ENCODE measurements around the gene ALDOB. TPM values are rescaled to one million over a fixed set of nuclear protein-coding genes. Genes with fewer than 3 reads are reported as not detected.

The ALDOB gene
- not detected in 2 replicates for total RNA-seq (2014; rRNA removed; shearing (Covaris generic))
- polyA plus RNA-seq (2016; fragmentation: Nextera tagmentation; extraction: Ambion mirVana) = not detected in 2 replicates
- long read RNA-seq = 0 reads

GRCh38 chr9:101435601-101436079 is at the start of gene ALDOB:
Gene ALDOB, minus strand, starts transcription at chr9:101435774. Its CDS starts 4,887 bp downstream, at chr9:101430887.
- no peak for DNase-seq (ENCODE audit: low spot score)
- H3F3A ChIP-seq (replicated peaks; ENCODE audit: low read depth) = no peaks in the 10 kb centered on the region
- H3K36me3 ChIP-seq (ENCODE audit: insufficient read depth) = no peaks in the 10 kb centered on the region
- no peak for TF ChIP-seq CREB1 (CRISPR knock-in tag; IDR thresholded peaks at IDR 0.05; ENCODE audit: low read depth)
- no peak for TF ChIP-seq STAT1 (IDR thresholded peaks at IDR 0.05; ENCODE audit: unreplicated experiment)
- TF ChIP-seq POLR2AphosphoS5 (IDR thresholded peaks at IDR 0.05; ENCODE audit: low read depth) = no peak
- Mint-ChIP-seq H3K9me3 (no peaks in the 10 kb centered on the region), H3K4me3 (no peak within 1 kb of the TSS), H3K27me3 (ENCODE audit: insufficient read depth, low read depth, poor library complexity) (no peaks in the 10 kb centered on the region), H3K27ac (no peak within 1 kb of the TSS), H3K4me1 (no peaks in the 10 kb centered on the region), H3K36me3 (ENCODE audit: low read depth) (no peaks in the 10 kb centered on the region)
- H3K4me1 ChIP-seq (ENCODE audit: insufficient read depth) = no peaks in the 10 kb centered on the region
- no peak within 1 kb of the TSS for H2AFZ ChIP-seq
- no peaks in the 10 kb centered on the region; the same call in none of the 2 replicates for H3K9me2 ChIP-seq (ENCODE audit: insufficient read depth)
- no peaks in the 10 kb centered on the region for H3K79me2 ChIP-seq (replicated peaks; ENCODE audit: insufficient read depth)
- H4K20me1 ChIP-seq (replicated peaks; ENCODE audit: insufficient read depth) = no peaks in the 10 kb centered on the region
- no peak within 1 kb of the TSS for H3K4me3 ChIP-seq
- ATAC-seq = no peak
- H3K27me3 ChIP-seq (ENCODE audit: insufficient read depth) = no peaks in the 10 kb centered on the region
- no peak within 1 kb of the TSS for H3K27ac ChIP-seq (ENCODE audit: low read depth)
- H3K4me2 ChIP-seq = no peak within 1 kb of the TSS

GRCh38 chr9:101484046-101484445 is 48.5 kb upstream of the ALDOB start:
- DNase-seq (ENCODE audit: low spot score) (no peak), ATAC-seq (no peak)
- H3K9me3 Mint-ChIP-seq = no peaks in the 10 kb centered on the region
- H3K27me3 Mint-ChIP-seq (ENCODE audit: insufficient read depth, low read depth, poor library complexity) = peaks cover 11% of the 10 kb centered on the region
- Histone ChIP-seq H3K79me2 (replicated peaks; ENCODE audit: insufficient read depth) (peaks cover 26% of the 10 kb centered on the region), H3K4me2 (no peak overlapping the region), H3K27ac (ENCODE audit: low read depth) (no peak overlapping the region), H2AFZ (no peak overlapping the region), H3K9me2 (ENCODE audit: insufficient read depth) (no peaks in the 10 kb centered on the region; the same call in 1 of the 2 replicates), H3K4me3 (no peak overlapping the region), H3F3A (replicated peaks; ENCODE audit: low read depth) (no peaks in the 10 kb centered on the region), H3K36me3 (ENCODE audit: insufficient read depth) (no peaks in the 10 kb centered on the region), H3K27me3 (ENCODE audit: insufficient read depth) (peaks cover 16% of the 10 kb centered on the region), H4K20me1 (replicated peaks; ENCODE audit: insufficient read depth) (0 out of 2 replicates have a peak, but pooled peaks cover 2% of the 10 kb centered on the region), H3K4me1 (ENCODE audit: insufficient read depth) (peaks cover 22% of the 10 kb centered on the region)
- no peak overlapping the region for H3K4me3 Mint-ChIP-seq
- peaks cover 41% of the 10 kb centered on the region for H3K4me1 Mint-ChIP-seq
- H3K36me3 Mint-ChIP-seq (ENCODE audit: low read depth) = no peaks in the 10 kb centered on the region
- H3K27ac Mint-ChIP-seq = no peak overlapping the region
- TF ChIP-seq CTCF (conservative IDR thresholded peaks at IDR 0.05; ENCODE audit: low read depth in 2 of 2) (no peak), EZH2 (IDR thresholded peaks at IDR 0.05; ENCODE audit: low read depth, unreplicated experiment) (no peak), STAT1 (IDR thresholded peaks at IDR 0.05; ENCODE audit: unreplicated experiment) (no peak), POLR2AphosphoS5 (IDR thresholded peaks at IDR 0.05; ENCODE audit: low read depth) (no peak), ZNF331 (CRISPR knock-in tag; IDR thresholded peaks at IDR 0.05; ENCODE audit: low read depth) (no peak), JUNB (IDR thresholded peaks at IDR 0.05; ENCODE audit: unreplicated experiment) (no peak), ZNF114 (CRISPR knock-in tag; IDR thresholded peaks at IDR 0.05) (no peak), ETS1 (IDR thresholded peaks at IDR 0.05) (no peak), EZH2phosphoT487 (IDR thresholded peaks at IDR 0.05; ENCODE audit: unreplicated experiment) (no peak), CREB1 (CRISPR knock-in tag; IDR thresholded peaks at IDR 0.05; ENCODE audit: low read depth) (no peak), NANOG (IDR thresholded peaks at IDR 0.05; ENCODE audit: borderline replicate concordance) (no peak)
- TF ChIP-seq, protein P1, sequence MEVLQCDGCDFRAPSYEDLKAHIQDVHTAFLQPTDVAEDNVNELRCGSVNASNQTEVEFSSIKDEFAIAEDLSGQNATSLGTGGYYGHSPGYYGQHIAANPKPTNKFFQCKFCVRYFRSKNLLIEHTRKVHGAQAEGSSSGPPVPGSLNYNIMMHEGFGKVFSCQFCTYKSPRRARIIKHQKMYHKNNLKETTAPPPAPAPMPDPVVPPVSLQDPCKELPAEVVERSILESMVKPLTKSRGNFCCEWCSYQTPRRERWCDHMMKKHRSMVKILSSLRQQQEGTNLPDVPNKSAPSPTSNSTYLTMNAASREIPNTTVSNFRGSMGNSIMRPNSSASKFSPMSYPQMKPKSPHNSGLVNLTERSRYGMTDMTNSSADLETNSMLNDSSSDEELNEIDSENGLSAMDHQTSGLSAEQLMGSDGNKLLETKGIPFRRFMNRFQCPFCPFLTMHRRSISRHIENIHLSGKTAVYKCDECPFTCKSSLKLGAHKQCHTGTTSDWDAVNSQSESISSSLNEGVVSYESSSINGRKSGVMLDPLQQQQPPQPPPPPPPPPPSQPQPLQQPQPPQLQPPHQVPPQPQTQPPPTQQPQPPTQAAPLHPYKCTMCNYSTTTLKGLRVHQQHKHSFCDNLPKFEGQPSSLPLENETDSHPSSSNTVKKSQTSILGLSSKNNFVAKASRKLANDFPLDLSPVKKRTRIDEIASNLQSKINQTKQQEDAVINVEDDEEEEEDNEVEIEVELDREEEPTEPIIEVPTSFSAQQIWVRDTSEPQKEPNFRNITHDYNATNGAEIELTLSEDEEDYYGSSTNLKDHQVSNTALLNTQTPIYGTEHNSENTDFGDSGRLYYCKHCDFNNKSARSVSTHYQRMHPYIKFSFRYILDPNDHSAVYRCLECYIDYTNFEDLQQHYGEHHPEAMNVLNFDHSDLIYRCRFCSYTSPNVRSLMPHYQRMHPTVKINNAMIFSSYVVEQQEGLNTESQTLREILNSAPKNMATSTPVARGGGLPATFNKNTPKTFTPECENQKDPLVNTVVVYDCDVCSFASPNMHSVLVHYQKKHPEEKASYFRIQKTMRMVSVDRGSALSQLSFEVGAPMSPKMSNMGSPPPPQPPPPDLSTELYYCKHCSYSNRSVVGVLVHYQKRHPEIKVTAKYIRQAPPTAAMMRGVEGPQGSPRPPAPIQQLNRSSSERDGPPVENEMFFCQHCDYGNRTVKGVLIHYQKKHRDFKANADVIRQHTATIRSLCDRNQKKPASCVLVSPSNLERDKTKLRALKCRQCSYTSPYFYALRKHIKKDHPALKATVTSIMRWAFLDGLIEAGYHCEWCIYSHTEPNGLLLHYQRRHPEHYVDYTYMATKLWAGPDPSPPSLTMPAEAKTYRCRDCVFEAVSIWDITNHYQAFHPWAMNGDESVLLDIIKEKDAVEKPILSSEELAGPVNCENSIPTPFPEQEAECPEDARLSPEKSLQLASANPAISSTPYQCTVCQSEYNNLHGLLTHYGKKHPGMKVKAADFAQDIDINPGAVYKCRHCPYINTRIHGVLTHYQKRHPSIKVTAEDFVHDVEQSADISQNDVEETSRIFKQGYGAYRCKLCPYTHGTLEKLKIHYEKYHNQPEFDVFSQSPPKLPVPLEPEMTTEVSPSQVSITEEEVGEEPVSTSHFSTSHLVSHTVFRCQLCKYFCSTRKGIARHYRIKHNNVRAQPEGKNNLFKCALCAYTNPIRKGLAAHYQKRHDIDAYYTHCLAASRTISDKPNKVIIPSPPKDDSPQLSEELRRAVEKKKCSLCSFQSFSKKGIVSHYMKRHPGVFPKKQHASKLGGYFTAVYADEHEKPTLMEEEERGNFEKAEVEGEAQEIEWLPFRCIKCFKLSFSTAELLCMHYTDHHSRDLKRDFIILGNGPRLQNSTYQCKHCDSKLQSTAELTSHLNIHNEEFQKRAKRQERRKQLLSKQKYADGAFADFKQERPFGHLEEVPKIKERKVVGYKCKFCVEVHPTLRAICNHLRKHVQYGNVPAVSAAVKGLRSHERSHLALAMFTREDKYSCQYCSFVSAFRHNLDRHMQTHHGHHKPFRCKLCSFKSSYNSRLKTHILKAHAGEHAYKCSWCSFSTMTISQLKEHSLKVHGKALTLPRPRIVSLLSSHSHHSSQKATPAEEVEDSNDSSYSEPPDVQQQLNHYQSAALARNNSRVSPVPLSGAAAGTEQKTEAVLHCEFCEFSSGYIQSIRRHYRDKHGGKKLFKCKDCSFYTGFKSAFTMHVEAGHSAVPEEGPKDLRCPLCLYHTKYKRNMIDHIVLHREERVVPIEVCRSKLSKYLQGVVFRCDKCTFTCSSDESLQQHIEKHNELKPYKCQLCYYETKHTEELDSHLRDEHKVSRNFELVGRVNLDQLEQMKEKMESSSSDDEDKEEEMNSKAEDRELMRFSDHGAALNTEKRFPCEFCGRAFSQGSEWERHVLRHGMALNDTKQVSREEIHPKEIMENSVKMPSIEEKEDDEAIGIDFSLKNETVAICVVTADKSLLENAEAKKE (CRISPR knock-in tag; IDR thresholded peaks at IDR 0.05) = no peak
